Myocyte (in vitro differentiated cells): ENCODE measurements around the gene LRRC58. TPM values are rescaled to one million over a fixed set of nuclear protein-coding genes. Genes with fewer than 3 reads are reported as not detected.
"Not testable (repeated sequence)": the region's sequence is repeated elsewhere in the genome, so short reads cannot be mapped to it uniquely, and the experiment has no call there.

Source experiments
- DNase-seq: peaks from one replicate; pipeline ENCODE4 v3.0.0-alpha.2; 2012; ENCODE audit warnings: low read depth
- total RNA-seq: library from RNA; depleted of rRNA; stranded (reverse); fragments of >200 nt; gene quantifications from 2 replicates; pipeline ENCODE4 v1.2.3, GENCODE V29; 2014

Gene LRRC58
- total RNA-seq, 1 donor from 2014 or later = 23.6 TPM

DNA sequence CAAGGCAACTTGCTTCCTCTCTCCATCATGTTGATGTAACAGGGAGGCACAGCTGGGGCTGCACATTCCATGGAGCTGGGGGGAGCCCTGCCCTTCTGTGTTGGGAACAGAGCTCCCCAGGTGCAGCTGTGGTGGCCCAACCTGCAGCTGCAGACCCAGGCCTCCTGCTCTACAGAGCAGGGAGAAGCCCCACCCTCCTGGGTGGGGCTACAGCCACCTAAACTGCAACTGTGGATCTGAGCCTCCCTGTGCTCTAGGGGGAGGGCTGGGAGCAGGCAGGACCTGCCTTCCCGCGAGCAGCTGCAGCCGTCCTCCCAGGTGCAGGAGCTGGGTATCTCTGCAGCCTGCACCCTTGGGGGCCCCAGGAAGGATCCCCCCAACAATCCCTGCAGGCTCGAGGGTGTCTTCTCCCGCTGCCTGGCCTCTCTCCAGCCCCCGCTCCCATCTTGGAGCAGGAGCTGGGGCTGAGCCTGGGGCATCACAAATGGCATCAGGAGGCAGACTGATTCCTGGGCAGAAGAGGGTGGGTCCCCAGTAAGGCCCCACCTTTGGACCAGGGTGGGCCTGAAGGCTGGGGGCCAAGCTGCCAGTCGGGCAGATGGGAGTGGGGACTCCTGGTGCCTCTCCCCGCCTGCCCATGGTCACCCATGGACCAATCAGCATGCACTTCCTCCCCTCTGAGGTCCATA lies 7.4 kb downstream of the LRRC58 start:
- no peak for DNase-seq

DNA sequence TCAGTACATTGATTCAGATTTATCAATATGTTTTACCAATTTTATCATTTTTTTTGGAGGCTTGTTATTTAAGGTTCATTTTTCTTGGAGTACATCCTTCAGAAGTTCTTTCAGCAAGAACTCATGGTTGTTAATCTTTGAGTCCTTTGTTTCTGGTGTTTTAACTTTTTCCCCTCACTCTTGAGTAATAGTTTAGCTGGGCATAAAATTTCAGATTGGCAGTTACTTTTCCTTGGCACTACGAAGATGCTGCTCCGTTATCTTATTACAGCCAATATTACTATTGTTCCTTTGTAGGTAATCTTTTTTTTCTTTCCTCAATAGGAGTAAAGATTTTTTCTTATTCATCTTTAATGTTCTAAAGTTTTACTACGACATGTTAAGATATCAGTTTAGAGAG lies 9.8 kb downstream of the LRRC58 start:
- no peak for DNase-seq

DNA sequence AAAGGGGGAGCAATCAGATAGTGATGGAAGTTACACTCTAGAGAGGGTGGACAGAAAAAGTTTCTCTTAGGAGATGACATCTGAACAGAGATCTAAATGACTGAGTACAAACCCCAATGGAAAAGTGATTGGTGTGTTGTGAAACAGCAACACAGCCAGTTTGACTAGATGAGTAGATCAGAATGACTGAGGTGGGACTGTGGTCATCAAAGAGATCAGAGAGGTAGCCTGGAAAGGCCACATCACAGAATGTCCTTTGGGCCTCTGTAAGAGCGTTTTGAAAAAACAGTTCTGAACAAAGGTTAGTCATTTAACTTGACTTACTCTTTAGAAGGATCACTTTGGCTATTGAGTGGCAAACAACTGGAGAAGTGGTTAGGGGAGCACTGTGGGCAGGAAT lies 10.6 kb downstream of the LRRC58 start:
- DNase-seq = no peak

DNA sequence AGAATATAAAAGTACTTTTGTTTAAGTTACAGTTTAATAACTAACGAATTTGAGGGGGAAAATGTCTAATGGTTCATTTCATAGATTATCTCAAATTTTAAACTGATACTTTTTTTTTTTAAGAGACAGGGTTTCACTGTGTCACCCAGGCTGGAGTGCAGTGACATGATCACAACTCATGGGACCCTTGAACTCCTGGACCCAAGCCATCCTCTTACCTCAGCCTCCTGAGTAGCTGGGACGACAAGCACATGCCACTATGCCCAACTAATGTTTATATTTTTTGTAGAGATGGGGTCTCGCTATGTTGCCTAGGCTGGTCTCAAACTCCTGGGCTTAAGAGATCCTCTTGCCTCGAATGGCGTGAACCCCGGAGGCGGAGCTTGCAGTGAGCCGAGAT lies 16.5 kb downstream of the LRRC58 start:
- DNase-seq = no peak

DNA sequence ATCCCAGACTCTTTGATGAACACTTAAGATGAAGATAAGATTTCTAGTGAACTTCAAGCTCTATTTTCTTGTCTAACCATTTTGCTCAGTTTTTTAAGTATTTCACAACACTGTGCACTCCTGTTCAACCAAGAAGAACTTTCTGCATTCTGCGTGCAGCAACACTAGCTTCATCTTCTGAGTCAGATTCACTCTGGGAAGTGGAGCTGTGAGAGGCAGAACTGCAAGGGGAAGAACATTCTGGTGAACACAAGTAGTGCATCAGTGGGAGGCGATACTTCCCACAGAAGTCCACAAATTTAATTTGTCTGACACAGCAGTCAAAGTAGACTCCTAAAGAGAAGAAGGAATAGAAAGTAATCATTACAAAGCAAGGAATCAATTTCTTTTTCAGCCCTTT lies 18.1 kb downstream of the LRRC58 start:
- no peak for DNase-seq

DNA sequence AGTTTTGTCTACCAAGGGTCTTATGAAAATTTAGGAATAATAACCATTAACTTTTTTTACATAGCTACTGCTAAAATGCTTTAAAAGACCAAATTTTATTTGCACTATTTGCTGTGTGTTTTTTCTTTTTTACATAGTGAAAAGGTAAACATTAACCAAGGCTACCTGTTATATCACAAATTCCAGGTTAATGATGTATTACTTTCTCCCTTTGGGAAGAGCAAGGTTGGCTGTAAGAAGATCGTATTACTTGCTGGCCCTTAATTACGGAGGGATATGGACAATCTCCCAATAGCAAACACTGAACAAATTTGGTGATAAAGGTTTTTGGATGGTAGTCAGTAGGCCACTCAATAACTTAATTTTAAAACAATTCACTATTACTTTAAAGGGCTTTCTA lies 22.4 kb downstream of the LRRC58 start:
- no peak for DNase-seq

DNA sequence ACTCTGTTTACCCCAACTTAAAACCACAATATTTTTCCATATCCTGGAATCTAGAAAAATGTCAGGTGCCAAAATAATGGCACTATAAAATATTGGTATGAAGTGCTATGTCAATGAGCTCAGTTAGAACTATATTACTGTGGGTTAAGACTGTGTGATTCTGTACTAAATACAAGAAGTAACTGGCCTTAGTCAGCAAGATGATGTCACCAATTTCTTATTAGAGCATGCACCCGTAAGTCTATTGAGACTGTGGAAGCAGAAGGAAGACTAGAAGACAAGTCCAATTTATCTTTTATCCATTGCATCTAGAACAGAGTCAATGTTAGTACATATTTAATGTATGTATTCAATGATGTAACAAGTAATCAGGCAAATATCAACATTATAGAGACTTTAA lies 25.0 kb downstream of the LRRC58 start:
- peak; percentile 36 for DNase-seq

DNA sequence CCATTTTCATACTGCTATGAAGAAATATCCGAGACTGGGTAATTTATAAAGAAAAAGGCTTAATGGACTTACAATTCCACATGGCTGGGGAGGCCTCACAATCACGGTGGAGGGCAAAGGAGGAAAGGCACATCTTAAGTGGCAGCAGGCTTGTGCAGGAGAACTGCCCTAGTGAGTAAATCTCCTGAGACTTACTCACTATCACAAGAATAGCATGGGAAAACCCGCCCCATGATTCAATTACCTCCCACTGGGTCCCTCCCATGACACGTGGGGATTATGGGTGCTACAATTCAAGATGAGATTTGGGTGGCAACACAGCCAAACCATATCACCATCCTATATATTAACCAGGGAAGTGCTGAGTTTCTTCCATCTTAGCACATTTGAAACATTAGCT lies 25.4 kb downstream of the LRRC58 start:
- peak; percentile 59 for DNase-seq

DNA sequence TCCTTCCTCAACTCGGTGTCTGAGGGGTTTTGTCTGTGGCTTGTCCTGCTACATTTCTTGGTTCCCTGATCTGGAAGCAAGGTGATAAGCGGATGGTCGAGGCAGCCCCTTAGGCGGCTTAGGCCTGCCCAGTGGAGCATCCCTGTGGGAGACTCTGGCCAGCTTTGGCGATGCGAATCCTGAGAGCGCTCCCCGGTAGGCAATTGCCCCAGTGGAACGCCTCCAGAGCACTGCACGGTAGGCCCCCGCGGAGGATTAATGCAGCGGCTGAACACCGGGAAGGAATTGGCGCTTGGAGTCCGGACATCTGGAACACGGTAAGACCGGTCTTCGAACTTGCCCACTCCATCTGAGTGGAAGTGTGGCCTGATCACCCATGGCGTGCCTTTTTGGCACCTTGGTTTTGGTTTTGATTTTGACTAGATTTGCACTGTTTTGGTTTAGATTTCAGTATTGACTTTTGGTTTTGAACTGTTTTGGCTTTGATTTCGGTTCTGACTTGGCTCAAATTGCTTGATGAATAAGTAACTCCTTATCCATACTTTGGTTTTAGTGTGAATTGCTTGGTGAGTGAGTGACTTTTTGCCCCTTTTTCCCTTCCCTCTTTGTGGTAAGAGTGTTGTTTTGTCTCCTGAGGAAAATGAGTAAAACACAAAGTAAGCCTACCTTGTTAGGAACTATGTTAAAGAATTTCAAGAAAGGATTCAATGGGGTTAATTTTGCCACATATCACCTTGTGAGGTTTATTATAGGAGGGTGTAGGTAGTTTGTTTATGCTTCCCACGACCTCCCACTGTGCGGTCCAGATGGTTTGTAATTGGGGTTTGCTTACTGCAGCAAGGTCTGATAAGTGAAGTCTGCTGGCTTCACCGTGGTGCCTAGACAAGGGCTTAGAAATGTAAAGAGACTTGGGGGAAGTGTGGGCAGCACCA lies 37.0 kb downstream of the LRRC58 start:
- DNase-seq = no peak

DNA sequence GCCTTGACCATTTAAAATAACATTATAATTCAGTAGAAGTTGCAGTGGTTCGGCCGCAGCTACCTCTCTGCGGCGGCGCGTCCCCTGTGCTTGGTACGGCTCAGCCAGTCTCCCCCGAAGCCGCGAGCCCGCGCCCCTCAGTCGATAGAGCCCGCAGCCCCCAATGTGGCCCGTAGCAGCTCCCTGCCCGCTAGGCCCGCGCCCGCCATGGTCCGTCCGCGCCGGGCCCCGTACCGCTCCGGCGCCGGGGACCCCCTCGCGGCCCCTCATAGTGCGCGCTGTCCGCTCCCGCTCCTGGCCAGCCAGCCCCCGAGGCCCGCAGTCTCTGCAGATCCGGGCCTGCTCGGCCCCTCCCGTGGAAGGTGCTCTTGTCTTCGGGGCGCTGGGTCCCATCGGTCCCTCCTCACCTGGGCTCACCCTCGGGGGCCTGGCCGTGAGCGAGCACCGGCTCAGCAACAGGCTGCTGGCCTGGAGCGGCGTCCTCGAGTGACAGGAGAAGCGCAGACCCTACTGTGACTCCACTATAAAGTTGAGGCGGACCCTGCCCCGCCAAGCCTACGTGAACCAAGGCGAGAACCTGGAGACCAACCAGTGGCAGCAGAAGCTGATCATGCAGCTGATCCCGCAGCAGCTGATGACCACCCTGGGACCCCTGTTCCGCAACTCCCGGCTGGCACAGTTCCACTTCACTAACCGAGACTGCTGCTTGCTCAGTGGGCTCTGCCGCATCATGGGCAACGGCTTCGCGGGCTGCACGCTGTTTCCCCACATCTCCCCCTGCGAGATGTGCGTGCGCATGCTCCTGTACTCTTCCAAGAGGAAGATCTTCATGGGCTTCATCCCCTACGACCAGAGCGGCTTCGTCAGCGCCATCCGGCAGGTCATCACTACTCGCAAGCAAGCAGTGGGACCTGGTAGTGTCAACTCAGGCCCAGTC lies 42.4 kb downstream of the LRRC58 start:
- no peak for DNase-seq

DNA sequence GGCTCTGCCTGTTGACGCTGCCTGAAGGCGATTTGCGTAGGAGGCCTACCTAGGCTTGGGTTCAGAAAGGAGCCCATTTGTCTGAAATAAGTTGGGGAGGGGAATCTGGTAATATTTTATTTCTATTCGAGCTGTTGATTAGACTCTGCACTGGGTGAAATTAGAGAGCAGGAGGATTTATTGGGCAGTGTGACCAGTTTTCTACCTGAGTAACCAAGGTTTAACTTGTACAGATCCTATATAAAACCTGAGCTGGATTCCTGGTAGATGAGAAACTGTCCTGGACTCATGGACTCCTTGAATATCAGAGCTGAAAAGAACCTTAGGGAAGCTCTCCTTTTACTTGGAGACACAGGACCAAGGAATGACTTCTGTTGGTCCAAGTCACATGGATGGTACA lies 44.5 kb downstream of the LRRC58 start:
- no peak for DNase-seq

DNA sequence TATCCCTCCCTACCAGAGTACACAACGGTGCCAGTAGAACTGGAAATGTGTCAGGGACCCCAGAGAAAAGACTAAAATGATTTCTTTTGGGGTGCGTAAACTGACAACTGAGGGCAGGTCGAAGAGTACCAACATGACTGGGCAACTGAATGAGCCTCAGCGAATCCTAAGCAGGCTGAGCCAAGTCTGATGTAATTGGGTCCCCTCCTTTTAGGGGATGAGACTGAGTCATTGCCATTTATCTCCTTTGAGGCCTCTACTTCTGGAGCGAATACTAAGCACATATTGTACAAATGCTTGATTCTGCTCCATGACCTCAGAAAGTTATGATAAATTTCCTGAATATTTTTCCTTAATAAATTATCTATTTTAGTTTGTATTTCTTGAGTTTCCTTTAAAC lies 46.8 kb downstream of the LRRC58 start:
- DNase-seq = peak; percentile 7

DNA sequence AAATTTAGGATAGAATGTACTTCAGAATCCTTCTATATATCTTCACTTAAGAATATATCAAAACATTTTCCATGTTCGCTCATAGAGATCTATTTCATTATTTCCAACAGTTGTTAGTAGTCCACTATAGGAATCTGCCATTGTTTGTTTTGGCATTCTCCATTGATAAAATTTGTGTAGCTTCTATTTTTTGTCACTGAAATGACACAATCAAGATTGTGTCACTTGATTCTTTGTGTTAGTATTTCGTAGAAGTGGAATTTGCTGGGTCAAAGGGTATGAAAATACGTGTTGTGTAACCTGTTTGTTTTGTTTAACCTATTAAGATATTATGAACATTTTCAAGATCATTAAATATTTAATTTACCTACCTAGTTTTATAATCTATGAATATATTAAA lies 48.2 kb downstream of the LRRC58 start:
- DNase-seq = no peak

DNA sequence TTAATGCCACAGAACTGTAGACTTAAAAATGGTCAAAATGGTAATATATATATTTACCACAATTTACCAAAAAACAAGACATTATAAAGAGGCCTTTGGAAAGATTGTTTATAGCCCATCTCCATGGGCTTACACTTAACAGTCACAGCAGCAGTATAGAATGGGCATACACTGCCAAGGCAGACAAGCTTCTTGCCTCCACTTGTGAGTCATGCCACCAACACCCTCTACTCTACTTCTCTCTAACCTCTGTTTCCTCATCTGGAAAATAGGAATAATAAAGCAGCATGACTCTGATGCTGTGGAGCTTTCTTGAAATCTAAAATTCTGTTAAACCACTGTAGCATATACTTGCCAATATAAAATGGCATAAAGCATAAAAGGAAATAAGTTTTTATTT lies 49.8 kb downstream of the LRRC58 start:
- peak; percentile 6 for DNase-seq

DNA sequence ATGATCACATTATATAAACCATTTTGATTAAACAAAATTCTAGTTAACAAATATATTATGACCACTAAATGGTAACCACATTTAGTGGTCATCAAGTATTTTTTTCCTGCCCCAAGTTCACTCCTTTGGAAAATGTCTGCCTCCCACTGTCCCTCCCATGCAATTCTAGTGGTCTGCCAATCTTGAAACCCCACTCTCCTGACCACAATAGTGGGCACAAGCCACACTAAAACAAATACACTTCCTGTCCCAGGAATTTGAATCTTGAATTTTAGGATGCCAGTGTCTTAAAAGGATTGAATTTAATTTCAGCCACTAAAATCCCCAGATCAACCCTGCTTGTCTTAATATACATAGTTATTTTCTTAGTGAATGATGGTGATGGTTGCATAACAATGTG lies 50.2 kb downstream of the LRRC58 start:
- DNase-seq = peak; percentile 64

DNA sequence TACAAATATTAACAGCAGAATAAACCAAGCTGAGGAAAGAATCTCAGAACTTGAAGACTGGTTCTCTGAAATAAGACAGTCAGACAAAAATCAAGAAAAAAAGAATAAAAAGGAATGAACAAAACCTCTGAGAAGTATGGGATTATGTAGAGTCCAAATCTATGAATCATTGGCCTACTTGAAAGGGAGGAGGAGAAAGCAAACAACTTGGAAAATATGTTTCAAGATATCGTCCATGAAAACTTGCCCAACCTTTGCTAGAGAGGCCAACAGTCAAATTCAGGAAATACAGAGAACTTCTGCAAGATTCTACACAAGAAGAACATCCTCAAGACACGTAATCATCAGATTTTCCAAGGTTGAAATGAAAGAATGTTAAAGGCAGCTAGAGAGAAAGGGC lies 57.6 kb downstream of the LRRC58 start:
- DNase-seq = not testable (repeated sequence)

DNA sequence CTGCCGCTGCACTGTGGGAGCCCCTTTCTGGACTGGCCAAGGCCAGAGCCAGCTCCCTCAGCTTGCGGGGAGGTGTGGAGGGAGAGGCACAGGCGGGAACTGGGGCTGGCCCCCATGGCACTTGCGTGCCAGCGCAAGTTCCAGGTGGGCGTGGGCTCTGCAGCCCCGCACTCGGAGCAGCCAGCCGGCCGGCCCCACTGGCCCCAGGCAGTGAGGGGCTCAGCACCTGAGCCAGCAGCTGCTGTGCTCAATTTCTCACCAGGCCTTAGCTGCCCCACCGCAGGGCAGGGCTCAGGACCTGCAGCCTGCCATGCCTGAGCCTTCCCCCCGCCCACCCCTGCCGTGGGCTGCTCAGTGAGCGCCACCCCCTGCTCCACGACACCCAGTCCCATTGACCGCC lies 59.5 kb downstream of the LRRC58 start:
- no peak for DNase-seq

DNA sequence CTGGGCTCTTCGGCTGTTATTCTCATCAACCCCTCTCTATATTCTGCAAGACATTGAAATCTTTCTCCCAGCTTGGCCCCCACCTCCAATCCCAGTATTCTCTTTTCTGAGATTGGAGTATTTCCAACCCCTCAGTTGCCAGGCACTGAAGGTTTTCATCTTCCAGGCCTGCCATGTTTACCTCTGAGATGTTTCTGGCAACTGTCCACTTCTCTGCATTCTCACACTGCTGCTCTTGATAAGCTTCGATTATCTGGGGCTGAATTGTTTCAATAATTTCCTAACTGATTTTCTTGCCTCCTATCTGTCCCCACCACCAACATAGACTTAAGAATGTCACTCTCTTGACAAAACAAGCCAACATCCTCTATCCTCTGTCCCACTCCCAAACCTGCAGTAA lies 62.7 kb downstream of the LRRC58 start:
- DNase-seq = no peak

DNA sequence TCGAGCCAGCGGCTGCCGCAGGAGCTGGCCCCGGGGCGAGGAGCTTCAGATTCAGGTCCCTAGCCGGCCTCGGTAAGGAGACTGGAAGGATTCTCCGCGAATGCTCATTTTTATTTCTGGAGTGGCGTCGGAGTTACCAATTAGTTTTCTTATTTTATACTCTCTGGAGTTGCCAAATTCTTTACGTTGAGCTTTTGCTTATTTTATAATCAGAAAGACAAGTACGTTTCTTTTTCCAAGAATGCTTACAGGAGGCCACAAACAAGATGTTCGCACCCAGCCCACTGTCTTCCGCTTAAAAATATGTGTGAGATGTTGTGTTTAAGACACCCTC lies 63.7 kb downstream of the LRRC58 start:
- no peak for DNase-seq

DNA sequence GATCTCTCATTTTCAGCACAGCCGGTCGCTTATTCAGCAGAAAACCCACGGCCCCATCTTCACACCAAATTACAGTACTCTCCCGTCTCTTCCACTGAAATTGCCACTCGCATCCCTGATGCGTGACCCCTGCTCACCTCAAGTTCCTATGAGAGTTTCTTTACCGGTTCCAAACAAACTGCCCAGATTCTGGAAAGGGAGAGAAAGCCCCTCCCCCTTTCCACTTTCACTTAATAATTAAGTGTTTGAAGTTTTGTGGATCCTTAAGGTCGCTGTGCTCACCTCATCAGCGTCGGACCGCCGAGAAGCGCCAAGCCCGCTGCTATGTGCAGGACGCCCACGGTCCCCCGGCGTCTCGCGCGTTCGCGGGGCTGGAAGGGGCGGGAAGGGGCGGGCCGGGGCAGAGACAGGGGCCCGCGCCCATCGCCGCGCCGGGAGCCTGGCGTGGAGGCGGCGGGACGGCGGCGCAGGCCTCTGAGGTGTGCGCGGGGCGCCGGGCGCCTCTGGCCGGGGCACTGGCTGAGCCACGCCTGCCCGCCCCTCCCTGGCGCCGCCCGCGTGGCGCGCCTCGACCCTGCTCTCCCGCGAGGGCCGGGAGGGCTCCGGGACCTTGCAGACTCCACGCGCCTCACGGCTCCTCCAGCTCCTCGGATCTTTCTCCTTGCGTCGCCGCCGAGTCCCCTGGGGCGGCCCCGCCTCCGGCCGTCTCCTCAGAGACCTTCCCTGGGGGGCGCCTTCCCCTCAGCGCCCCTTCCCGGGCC lies 64.2 kb downstream of the LRRC58 start, which contains the start of gene GPR156:
Gene GPR156 (minus strand): TSS at position 476 of the 761 bp plus-strand sequence. CDS start 41,124 bp downstream, outside the sequence.
- DNase-seq = peak; percentile 36

DNA sequence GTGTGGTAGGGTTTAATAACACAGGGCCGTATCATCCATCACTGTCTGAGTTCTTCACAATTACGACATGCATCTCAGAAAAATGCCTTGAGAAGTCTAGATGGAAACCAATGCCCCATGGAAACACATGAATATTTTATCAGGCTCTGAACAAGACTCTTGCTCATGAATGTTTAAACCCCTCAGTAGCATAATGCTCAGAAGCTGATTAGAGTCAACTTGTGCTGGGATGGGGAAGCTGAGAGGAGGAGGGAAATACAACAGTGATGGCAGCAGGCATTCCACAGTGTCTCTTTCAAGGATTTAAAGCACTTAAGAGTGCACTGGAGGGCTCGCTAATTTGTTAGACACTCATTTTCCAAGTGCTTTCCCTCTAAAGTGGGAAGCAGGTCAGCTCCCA lies 67.9 kb downstream of the LRRC58 start:
- no peak for DNase-seq
